H1 (cell line): ENCODE data around the gene ANXA4. TPM values are rescaled to one million over a fixed set of nuclear protein-coding genes. Genes with fewer than 3 reads are reported as not detected.

Experiments used
- CTCF ChIA-PET: fragments of 300-600 bp; sonication (Branson Sonifier 250); formaldehyde crosslinking; loops from one replicate; lab custom pipeline; 2021; ENCODE audit not compliant: partially characterized antibody; lab: Charles Lee
- POLR2A ChIA-PET: fragments of 300-600 bp; sonication (Branson Sonifier 250); formaldehyde crosslinking; loops from one replicate; lab custom pipeline; 2021; ENCODE audit warnings: inconsistent platforms; ENCODE audit not compliant: partially characterized antibody; lab: Charles Lee
- DNase-seq, 2 experiments: peaks; one replicate each; pipeline versions ENCODE4 v3.0.0 to v3.0.0-alpha.2; 2010 to 2022; ENCODE audit warnings: low spot score in 2 of 2, low read depth in 1 of 2, mixed read lengths in 1 of 2
- FAIRE-seq: peaks from 2 replicates; lab custom pipeline; 2011; peaks lifted over from hg19 to GRCh38; lab: Jason Lieb, UNC
- H2AFZ ChIP-seq: 2 replicates; pipeline ENCODE4 v1.8.1; 2012; ENCODE audit warnings: low read length, inconsistent platforms
- H2AK5ac ChIP-seq: 2 replicates; pipeline ENCODE4 v1.6.1; 2013; ENCODE audit warnings: low read depth, low read length
- H2BK120ac ChIP-seq: replicated peaks from 2 replicates; pipeline ENCODE3; 2013; ENCODE audit warnings: low read depth, low read length, inconsistent platforms
- H2BK12ac ChIP-seq: 2 replicates; pipeline ENCODE4 v1.6.1; 2013; ENCODE audit warnings: low read depth, low read length
- H2BK15ac ChIP-seq: 2 replicates; pipeline ENCODE4 v1.6.1; 2013; ENCODE audit warnings: low read length
- H2BK20ac ChIP-seq: 2 replicates; pipeline ENCODE4 v1.6.1; 2013; ENCODE audit warnings: low read length
- H2BK5ac ChIP-seq: 2 replicates; pipeline ENCODE4 v1.6.1; 2013; ENCODE audit warnings: low read depth, low read length
- H3K14ac ChIP-seq: 2 replicates; pipeline ENCODE4 v1.6.1; 2013; ENCODE audit warnings: inconsistent platforms; ENCODE audit not compliant: insufficient read length
- H3K18ac ChIP-seq: 2 replicates; pipeline ENCODE4 v1.6.1; 2013; ENCODE audit warnings: low read length; ENCODE audit errors: extremely low read depth
- H3K23ac ChIP-seq: 2 replicates; pipeline ENCODE4 v1.6.1; 2013; ENCODE audit warnings: inconsistent platforms; ENCODE audit not compliant: insufficient read length
- H3K23me2 ChIP-seq: 2 replicates; pipeline ENCODE4 v1.6.1; 2013; ENCODE audit warnings: low read depth, low read length
- H3K27ac ChIP-seq: 2 replicates; pipeline ENCODE4 v1.6.1; 2011; ENCODE audit warnings: low read depth, low read length, inconsistent platforms
- H3K27me3 ChIP-seq, 4 experiments: replicated peaks in 1 of 4; 1 replicate in 1 of 4; 2 replicates in 3 of 4; pipeline versions ENCODE4 v1.6.1 to v1.8.1; 2011 to 2013; ENCODE audit warnings: low read length in 3 of 4, mild to moderate bottlenecking in 3 of 4, inconsistent platforms in 2 of 4, mixed read lengths in 2 of 4, moderate library complexity in 1 of 4; ENCODE audit not compliant: control insufficient read depth in 3 of 4, insufficient read depth in 3 of 4; ENCODE audit errors: extremely low read depth in 1 of 4
- H3K36me3 ChIP-seq, 4 experiments: 2 replicates each; pipeline versions ENCODE4 v1.6.1 to v1.8.1; 2011 to 2013; ENCODE audit warnings: mild to moderate bottlenecking in 4 of 4, low read length in 3 of 4, moderate library complexity in 2 of 4, control low read depth in 1 of 4, inconsistent platforms in 1 of 4; ENCODE audit not compliant: insufficient read depth in 4 of 4, control insufficient read depth in 2 of 4
- H3K4ac ChIP-seq: replicated peaks from 2 replicates; pipeline ENCODE3; 2013; ENCODE audit warnings: low read length, low read depth, mixed read lengths, inconsistent platforms; ENCODE audit not compliant: insufficient read length
- H3K4me1 ChIP-seq, 4 experiments: replicated peaks in 1 of 4; 1 replicate in 1 of 4; 2 replicates in 3 of 4; pipeline versions ENCODE4 v1.6.1 to v1.8.1; 2011 to 2013; ENCODE audit warnings: low read length in 3 of 4, inconsistent platforms in 2 of 4, mixed read lengths in 1 of 4; ENCODE audit not compliant: insufficient read depth in 4 of 4, control insufficient read depth in 3 of 4
- H3K4me2 ChIP-seq, 2 experiments: 2 replicates each; pipeline versions ENCODE4 v1.6.1 to v1.8.1; 2011 to 2013; ENCODE audit warnings: low read depth in 2 of 2, low read length in 2 of 2, control low read depth in 1 of 2, inconsistent platforms in 1 of 2, mild to moderate bottlenecking in 1 of 2; ENCODE audit not compliant: insufficient read depth in 1 of 2
- H3K4me3 ChIP-seq, 4 experiments: fragments of 200-600, 300-600 bp in 1 of 4; sonication (generic), shearing (Covaris generic), sonication (Bioruptor Twin) in 1 of 4; 2 replicates each; pipeline versions ENCODE4 v1.5.1 to v1.8.1; 2011 to 2016; ENCODE audit warnings: low read length in 4 of 4, low read depth in 3 of 4, control low read depth in 2 of 4, inconsistent platforms in 2 of 4, mild to moderate bottlenecking in 2 of 4, mixed read lengths in 1 of 4, moderate library complexity in 1 of 4; ENCODE audit not compliant: insufficient read depth in 2 of 4; ENCODE audit errors: extremely low read depth in 1 of 4
- H3K56ac ChIP-seq: replicated peaks from 2 replicates; pipeline ENCODE3; 2013; ENCODE audit warnings: low read depth, mild to moderate bottlenecking, mixed read lengths, low read length, inconsistent platforms; ENCODE audit not compliant: insufficient read length
- H3K79me1 ChIP-seq: 2 replicates; pipeline ENCODE4 v1.6.1; 2013; ENCODE audit warnings: low read depth, low read length, control low read depth
- H3K79me2 ChIP-seq, 2 experiments: 2 replicates each; pipeline versions ENCODE4 v1.6.1 to v1.8.1; 2012 to 2013; ENCODE audit warnings: low read length in 2 of 2, mild to moderate bottlenecking in 2 of 2, inconsistent platforms in 1 of 2; ENCODE audit not compliant: insufficient read depth in 2 of 2, control insufficient read depth in 1 of 2
- H3K9ac ChIP-seq, 4 experiments: replicated peaks in 1 of 4; 1 replicate in 1 of 4; 2 replicates in 3 of 4; pipeline versions ENCODE4 v1.6.1 to v1.8.1; 2011 to 2013; ENCODE audit warnings: low read depth in 3 of 4, low read length in 3 of 4, control low read depth in 2 of 4, mild to moderate bottlenecking in 2 of 4, moderate library complexity in 2 of 4, inconsistent platforms in 1 of 4; ENCODE audit errors: extremely low read depth in 1 of 4
- H3K9me3 ChIP-seq, 2 experiments: 2 replicates each; pipeline versions ENCODE4 v1.6.1 to v1.8.1; 2012 to 2013; ENCODE audit warnings: mild to moderate bottlenecking in 2 of 2, moderate library complexity in 2 of 2, control low read depth in 1 of 2, inconsistent platforms in 1 of 2, low read depth in 1 of 2, low read length in 1 of 2, mixed read lengths in 1 of 2; ENCODE audit not compliant: insufficient read depth in 2 of 2
- H4K20me1 ChIP-seq, 2 experiments: replicated peaks in 1 of 2; 2 replicates each; pipeline versions ENCODE3 to v1.8.1; 2011 to 2013; ENCODE audit warnings: inconsistent platforms in 2 of 2, low read length in 2 of 2, mild to moderate bottlenecking in 1 of 2; ENCODE audit not compliant: insufficient read depth in 2 of 2, control insufficient read depth in 1 of 2
- H4K5ac ChIP-seq: 2 replicates; pipeline ENCODE4 v1.6.1; 2013; ENCODE audit warnings: low read length, low read depth, mixed read lengths, inconsistent platforms; ENCODE audit not compliant: insufficient read length
- H4K8ac ChIP-seq: 2 replicates; pipeline ENCODE4 v1.8.0; 2013; ENCODE audit warnings: mild to moderate bottlenecking, moderate library complexity, low read length, inconsistent platforms; ENCODE audit not compliant: insufficient read depth; ENCODE audit errors: extremely low read depth
- H4K91ac ChIP-seq: replicated peaks from 2 replicates; pipeline ENCODE3; 2013; ENCODE audit warnings: low read length, mixed read lengths, inconsistent platforms; ENCODE audit not compliant: insufficient read length
- CTBP2 ChIP-seq: IDR thresholded peaks from 2 replicates; pipeline ENCODE4 v1.7.0; 2011; ENCODE audit warnings: borderline replicate concordance, mild to moderate bottlenecking, moderate library complexity, mixed read lengths, low read length; ENCODE audit not compliant: insufficient read depth, insufficient read length
- GABPA ChIP-seq: IDR thresholded peaks from 2 replicates; pipeline ENCODE4 v1.6.1; 2011; ENCODE audit warnings: mild to moderate bottlenecking, low read length, moderate library complexity, borderline replicate concordance; ENCODE audit not compliant: insufficient read depth
- GTF2F1 ChIP-seq: IDR thresholded peaks from 2 replicates; pipeline ENCODE4 v1.6.1; 2012; ENCODE audit warnings: low read depth, low read length, improper control_type of control experiment, borderline replicate concordance
- NANOG ChIP-seq: IDR thresholded peaks from 2 replicates; pipeline ENCODE4 v1.6.1; 2011; ENCODE audit warnings: low read length, low read depth, mild to moderate bottlenecking, inconsistent platforms; ENCODE audit not compliant: insufficient read depth, poor library complexity, severe bottlenecking
- RNF2 ChIP-seq: fragments of 200-900, 300-1000 bp; sonication (generic); IDR thresholded peaks from 2 replicates; pipeline ENCODE4 v1.7.1; 2016; ENCODE audit warnings: borderline replicate concordance, low read depth, mild to moderate bottlenecking, antibody characterized with exemption, low read length; ENCODE audit not compliant: poor library complexity, severe bottlenecking; ENCODE audit errors: missing control alignments
- WGBS, 2 experiments: shearing (Covaris generic) in 1 of 2; methylation state at CpG; one replicate each; pipeline versions ENCODE4 v1.1.6 to v1.1.7; 2013 to 2015; ENCODE audit warnings: low lambda C conversion rate in 2 of 2, mixed read lengths in 2 of 2, inconsistent platforms in 1 of 2, low coverage in 1 of 2, missing lambda C conversion rate in 1 of 2; ENCODE audit not compliant: insufficient replicate concordance in 2 of 2, insufficient coverage in 1 of 2, insufficient read length in 1 of 2; ENCODE audit errors: extremely low coverage in 1 of 2, missing lambda C conversion rate in 1 of 2; 5-methylcytosine and 5-hydroxymethylcytosine counted together
- polyA plus RNA-seq, 7 experiments: library from polyadenylated mRNA; depleted of rRNA in 3 of 7; stranded (reverse) in 5 of 7; unstranded in 2 of 7; fragments of >200 nt in 5 of 7; fragments of 200-250 nt in 2 of 7; gene quantifications; 1 replicate in 5 of 7; 2 replicates in 1 of 7; 4 replicates in 1 of 7; pipeline versions ENCODE4 v1.2.1 to v1.2.3, GENCODE V29; 2011 to 2013; ENCODE audit warnings: missing spikeins in 2 of 7, mixed read lengths in 2 of 7
- total RNA-seq: library from RNA; stranded (reverse); fragmentation: NEBNext Ultra II Directional; extraction: Animal tissue kit (Norgen Biotek cat#: 25700); gene quantifications from 2 replicates; pipeline ENCODE4 v1.2.1, GENCODE V29; 2021
- TF ChIP-seq, protein P1 (sequence below): IDR thresholded peaks from 2 replicates; pipeline ENCODE4 v1.6.1; 2012; ENCODE audit warnings: low read length, inconsistent platforms
- TF ChIP-seq, protein P2 (sequence below): IDR thresholded peaks from 2 replicates; pipeline ENCODE4 v1.6.1; 2012; ENCODE audit warnings: inconsistent platforms

Gene ANXA4
- total and polyA plus RNA-seq, 2 of the 8 experiments (the other 6 are each of a cell fraction or from before 2014, with no cell fraction given) = 9.4 to 17.6 TPM

DNA sequence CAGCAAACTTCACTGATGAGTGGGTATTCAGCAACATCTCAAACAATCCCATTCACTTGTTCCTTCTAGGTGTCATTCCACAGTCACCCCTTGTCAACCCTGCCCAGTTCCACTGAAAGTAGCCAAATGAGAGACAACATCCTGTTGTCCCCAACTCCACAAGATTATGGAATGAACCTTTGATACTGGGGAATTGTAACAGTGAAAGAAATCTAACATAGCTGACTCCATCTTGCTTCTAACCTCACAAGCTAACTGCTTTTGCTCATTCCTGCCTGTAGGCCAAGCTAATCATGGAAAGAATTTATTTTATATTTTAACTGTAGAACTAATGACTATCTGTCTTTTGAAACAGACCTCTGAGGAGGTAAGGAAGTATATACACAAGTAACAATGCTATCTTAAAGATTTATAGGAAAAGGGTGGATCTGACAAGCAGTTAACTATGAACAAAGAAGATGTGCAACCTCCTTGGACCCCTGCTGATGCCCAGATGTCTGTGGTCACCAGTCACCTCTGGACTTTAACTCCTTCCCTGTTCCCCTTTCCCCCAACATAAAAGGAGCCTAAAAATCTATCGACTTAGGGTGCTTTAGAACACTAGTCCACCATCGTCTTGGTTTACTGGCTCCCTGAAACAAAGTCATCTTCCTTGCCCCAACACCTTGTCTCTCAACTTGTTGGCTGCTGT is 6.9 kb upstream of the ANXA4 start:
- Histone ChIP-seq H3K4ac (no peak overlapping the region), H3K23me2 (no peaks in the 10 kb centered on the region), H3K4me1 (no peaks in the 10 kb centered on the region), H4K8ac (no peak overlapping the region), H3K79me2 (no peaks in the 10 kb centered on the region), H3K18ac (no peak overlapping the region), H3K79me1 (no peaks in the 10 kb centered on the region), H2BK15ac (no peak overlapping the region), H2BK20ac (no peak overlapping the region), H3K36me3 (no peaks in the 10 kb centered on the region), H3K9me3 (no peaks in the 10 kb centered on the region), H3K27me3 (no peaks in the 10 kb centered on the region), H3K27ac (no peak overlapping the region), H2BK5ac (no peak overlapping the region), H4K5ac (no peak overlapping the region), H3K4me2 (no peak overlapping the region), H3K9ac (no peak overlapping the region), H3K14ac (no peak overlapping the region), H3K4me3 (no peak overlapping the region), H3K56ac (no peak overlapping the region), H4K20me1 (no peaks in the 10 kb centered on the region), H3K23ac (no peak overlapping the region), H2AK5ac (no peak overlapping the region), H2AFZ (no peak overlapping the region), H4K91ac (no peak overlapping the region), H2BK120ac (no peak overlapping the region), H2BK12ac (no peak overlapping the region)
- no peak for DNase-seq
- no peak for FAIRE-seq
- ChIA-PET POLR2A (interaction anchor here (0.6 kb wide), 1 partner anchor 196 kb away, joined by 3 read pairs; no protein-coding TSS in a partner anchor), CTCF (interaction anchor here (1.8 to 4.2 kb wide), 3 partner anchors 11 to 82 kb away, joined by 5 to 47 read pairs (median 19); no protein-coding TSS in a partner anchor)
- WGBS, 2 experiments = 89% methylated on average over 2 of the region's 2 CpGs; no CpG with 5 or more reads in 1 of the 2 experiments
- TF ChIP-seq RNF2 = no peak
- TF ChIP-seq CTBP2 = no peak
- TF ChIP-seq, protein P1, sequence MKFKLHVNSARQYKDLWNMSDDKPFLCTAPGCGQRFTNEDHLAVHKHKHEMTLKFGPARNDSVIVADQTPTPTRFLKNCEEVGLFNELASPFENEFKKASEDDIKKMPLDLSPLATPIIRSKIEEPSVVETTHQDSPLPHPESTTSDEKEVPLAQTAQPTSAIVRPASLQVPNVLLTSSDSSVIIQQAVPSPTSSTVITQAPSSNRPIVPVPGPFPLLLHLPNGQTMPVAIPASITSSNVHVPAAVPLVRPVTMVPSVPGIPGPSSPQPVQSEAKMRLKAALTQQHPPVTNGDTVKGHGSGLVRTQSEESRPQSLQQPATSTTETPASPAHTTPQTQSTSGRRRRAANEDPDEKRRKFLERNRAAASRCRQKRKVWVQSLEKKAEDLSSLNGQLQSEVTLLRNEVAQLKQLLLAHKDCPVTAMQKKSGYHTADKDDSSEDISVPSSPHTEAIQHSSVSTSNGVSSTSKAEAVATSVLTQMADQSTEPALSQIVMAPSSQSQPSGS = no peak
- no peak for TF ChIP-seq GABPA
- TF ChIP-seq GTF2F1 = no peak
- TF ChIP-seq, protein P2, sequence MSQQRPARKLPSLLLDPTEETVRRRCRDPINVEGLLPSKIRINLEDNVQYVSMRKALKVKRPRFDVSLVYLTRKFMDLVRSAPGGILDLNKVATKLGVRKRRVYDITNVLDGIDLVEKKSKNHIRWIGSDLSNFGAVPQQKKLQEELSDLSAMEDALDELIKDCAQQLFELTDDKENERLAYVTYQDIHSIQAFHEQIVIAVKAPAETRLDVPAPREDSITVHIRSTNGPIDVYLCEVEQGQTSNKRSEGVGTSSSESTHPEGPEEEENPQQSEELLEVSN = no peak
- TF ChIP-seq NANOG = no peak
